Cardiac fibroblast (primary cell): ENCODE measurements around the gene TPRN.

Experiments
- DNase-seq, 2 donors: peaks; one replicate each; pipeline versions ENCODE4 v3.0.0 to v3.0.0-alpha.2; 2010; ENCODE audit warnings: low read depth in 2 of 2
- H3K4me3 ChIP-seq, 2 donors: replicated peaks in 1 of 2; 1 replicate in 1 of 2; 2 replicates in 1 of 2; pipeline ENCODE4 v1.5.1; 2011; ENCODE audit warnings: low read depth in 2 of 2, low read length in 2 of 2, mild to moderate bottlenecking in 2 of 2, moderate library complexity in 1 of 2
- CTCF ChIP-seq: IDR thresholded peaks from one replicate; pipeline ENCODE4 v1.5.1; 2011; ENCODE audit warnings: low read depth, mild to moderate bottlenecking, low read length, inconsistent platforms

TPRN gene

GRCh38 chr9:137211532-137211931 is 11.0 kb upstream of the TPRN start:
- DNase-seq: no peak
- no peak overlapping the region for H3K4me3 ChIP-seq
- no peak for TF ChIP-seq CTCF

GRCh38 chr9:137206602-137207001 is 6.1 kb upstream of the TPRN start:
- peak overlapping the region; percentile 84 to 94 for H3K4me3 ChIP-seq
- no peak for TF ChIP-seq CTCF
- DNase-seq: no peak

- DNase-seq: peak; percentile 76 to 83
- TF ChIP-seq CTCF: no peak
- peak within 1 kb of the TSS; percentile 84 to 94 for H3K4me3 ChIP-seq
Observed at GRCh38 chr9:137205126-137206069, 4.9 kb upstream of the TPRN start, which contains the start of the genes NDOR1 and TMEM203. NDOR1 (plus strand) TSS chr9:137205700; CDS start chr9:137205778, 78 bp downstream. TMEM203 (minus strand) TSS chr9:137205648; CDS start chr9:137205414, 234 bp downstream.

GRCh38 chr9:137204731-137205125 is 4.2 kb upstream of the TPRN start:
- TF ChIP-seq CTCF: no peak
- no peak for DNase-seq

GRCh38 chr9:137202966-137203365 is 2.4 kb upstream of the TPRN start:
- no peak for TF ChIP-seq CTCF
- no peak overlapping the region for H3K4me3 ChIP-seq
- DNase-seq: no peak

More at GRCh38 chr9:137204731-137205125, 4.2 kb upstream of the TPRN start:
- H3K4me3 ChIP-seq: peak overlapping the region; percentile 84 to 94

- no peak for DNase-seq
- H3K4me3 ChIP-seq: peak overlapping the region; percentile 53 to 76
- no peak for TF ChIP-seq CTCF
Observed at GRCh38 chr9:137201205-137201868, 796 bp upstream of the TPRN start.
